ENCODE measurements around the gene SSR3. TPM values are rescaled to one million over a fixed set of nuclear protein-coding genes. Genes with fewer than 3 reads are reported as not detected.

The SSR3 gene
- total RNA-seq, 1 experiment from 2014 or later = 234 TPM

DNA sequence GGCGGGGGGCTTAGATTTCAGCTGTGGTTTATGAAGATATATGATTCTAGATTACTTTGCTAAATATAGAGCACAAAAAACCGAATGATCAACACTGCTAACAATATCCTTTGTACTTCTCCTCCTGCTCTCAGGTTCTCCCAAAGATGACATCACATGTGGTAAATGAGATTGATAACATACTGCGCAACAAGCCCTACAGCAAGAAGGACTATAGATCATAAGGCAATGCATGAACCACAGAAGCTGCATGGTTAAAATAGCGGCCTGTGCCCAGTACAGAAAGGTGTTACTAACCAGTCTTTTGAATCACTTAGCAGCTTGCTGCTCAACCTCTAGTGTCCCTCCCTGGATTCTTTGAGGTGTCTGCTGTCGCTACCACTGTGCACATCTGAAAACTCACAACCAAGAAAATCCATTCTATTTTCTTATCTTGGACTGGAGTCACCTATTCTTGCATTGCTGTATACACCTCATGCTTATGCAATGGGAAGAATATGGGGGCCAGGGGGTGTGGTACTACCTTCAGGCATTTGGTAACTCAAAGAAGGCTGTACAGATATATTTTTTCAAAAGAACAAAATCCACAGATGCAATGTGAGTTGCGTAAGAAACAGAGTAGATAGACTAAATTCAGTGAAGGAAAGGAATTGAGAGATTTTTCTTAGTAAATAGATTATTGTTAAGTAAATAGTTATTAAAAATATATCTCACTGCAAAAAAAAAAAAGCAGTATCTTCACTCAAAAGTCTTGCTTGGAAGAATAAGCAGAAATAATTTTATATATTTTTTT is 18.2 kb downstream of the SSR3 start:
- DNase-seq (ENCODE audit: low read depth) = peak; percentile 26

DNA sequence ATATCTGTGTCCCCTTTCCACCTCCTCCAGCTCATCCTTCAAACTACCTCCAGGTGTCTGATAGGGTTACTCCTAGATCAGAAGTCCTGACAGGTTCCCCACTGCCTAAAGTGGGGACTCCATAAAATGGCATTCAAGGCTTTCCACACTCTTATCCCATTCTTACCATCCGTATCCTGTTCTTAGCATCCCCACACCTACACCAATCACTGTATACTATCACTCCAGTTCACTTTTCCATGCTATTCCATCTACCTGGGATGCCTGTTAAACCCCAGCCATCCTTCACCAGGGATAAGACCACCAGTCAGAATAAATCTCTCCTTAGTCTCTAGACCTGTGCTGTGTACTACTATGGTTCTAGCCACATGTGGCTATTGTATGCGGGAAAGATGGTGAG is 19.1 kb downstream of the SSR3 start:
- peak; percentile 15 for DNase-seq (ENCODE audit: low read depth)

DNA sequence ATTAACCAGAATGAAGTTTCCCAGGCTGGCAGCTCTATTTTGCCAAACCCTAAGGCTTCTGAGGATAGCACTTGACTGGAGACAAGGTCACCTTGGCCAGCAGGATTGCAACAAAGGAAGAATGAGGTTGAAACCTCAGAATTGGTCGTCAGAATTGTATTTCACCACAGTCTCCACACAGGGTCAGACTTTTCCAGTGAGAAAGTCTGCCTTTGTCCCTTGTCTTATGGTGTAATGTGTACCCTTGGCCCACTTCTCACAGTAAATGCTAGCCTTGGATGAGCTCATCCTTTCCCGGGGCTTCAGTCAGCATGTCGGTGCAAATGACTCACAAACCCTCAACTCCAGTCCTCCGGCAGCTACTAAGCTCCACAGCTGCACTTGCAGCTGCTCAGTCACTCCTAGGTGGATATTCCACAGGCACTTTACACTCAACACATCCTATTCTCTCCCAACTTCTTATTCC is 19.7 kb downstream of the SSR3 start:
- DNase-seq (ENCODE audit: low read depth) = peak; percentile 99

DNA sequence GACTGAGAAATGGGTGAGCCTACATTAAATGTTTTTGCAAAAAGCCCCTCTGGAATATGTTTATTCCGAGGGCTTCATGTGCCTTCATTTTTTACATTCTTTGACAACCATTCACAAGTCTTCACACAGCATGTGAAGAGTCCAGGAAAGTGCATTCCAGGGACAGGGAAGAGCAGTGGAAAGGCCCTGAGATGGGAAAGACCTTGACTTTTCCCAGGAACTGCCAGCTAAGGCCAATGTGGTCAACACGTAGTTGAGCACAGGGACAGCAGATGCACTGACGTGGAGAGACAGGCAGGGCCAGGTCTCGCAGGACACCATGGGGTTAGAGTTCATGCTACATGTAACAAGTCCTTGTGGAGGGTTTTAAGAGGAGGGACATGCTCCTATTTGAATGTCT is 21.7 kb downstream of the SSR3 start:
- no peak for DNase-seq (ENCODE audit: low read depth)

DNA sequence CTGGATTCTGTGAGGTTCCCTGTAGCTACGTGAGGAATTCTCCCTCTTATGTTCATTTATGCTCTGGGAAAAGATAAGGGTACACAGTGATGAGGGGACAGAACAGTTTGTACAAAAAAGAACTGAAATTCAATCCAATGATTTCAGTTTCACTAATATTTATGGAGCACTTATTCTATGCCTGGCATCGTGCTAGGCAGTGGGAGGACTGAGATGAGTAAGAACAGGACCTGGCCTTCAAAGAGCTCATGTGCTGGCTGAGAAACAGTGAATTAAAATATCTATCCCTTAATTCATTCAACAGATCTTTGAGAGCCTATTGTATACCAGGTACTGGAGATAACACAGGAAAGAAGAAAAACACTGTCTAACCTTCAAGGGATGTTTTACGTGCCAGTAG is 22.2 kb downstream of the SSR3 start:
- DNase-seq (ENCODE audit: low read depth) = no peak

DNA sequence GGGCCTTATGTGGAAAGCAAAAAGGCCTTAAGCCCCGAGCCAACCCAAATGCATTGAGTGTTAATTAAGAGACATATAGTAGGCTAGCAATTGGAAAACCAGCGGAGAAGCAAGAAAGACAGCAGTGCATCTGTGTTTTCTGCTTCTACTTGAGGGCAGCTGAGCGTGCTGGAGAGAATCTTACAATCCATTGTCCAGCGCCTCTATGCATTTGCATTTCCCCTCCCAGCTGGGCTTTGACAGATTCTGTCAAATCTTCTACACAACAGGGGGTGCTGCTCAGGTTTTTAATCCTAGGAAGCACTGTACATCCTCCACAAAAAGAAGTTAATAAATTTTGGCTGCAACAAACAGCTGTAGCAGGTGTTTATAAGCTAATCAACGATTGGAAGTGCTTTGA is 23.9 kb downstream of the SSR3 start:
- no peak for DNase-seq (ENCODE audit: low read depth)

DNA sequence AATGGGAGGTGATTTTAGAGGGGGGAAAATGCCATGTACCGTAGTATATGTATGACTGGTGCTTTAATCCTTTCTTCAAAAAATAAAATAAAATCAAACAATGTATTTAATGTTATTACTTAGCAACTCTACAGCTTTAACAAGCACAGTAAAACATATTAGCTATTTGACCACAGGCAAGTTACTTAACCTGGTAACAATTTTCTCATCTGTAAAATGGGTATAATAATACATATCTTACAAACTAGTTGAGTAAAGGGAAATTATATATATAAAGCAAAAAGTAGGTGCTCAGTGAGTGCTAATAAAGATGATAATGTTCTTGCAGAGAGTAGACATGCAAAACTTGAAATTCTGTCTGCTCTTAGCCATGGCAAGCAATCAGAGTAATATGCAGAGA is 27.9 kb downstream of the SSR3 start:
- no peak for DNase-seq (ENCODE audit: low read depth)

DNA sequence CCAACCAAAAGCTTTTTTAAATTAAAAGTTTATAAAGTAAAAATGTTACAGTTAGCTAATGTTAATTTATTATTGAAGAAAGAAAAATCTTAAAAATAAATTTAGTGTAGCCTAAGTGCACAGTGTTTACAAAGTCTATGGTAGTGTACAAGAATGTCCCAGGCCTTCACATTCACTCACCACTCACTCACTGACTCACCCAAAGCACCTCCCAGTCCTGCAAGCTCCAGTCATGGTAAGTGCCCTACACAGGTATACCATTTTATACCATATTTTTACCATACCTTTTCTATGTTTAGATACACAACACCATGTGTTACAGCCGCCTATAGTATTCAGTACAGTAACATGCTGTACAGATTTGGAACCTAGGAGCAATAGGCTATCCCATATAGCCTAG is 29.1 kb downstream of the SSR3 start:
- no peak for DNase-seq (ENCODE audit: low read depth)

DNA sequence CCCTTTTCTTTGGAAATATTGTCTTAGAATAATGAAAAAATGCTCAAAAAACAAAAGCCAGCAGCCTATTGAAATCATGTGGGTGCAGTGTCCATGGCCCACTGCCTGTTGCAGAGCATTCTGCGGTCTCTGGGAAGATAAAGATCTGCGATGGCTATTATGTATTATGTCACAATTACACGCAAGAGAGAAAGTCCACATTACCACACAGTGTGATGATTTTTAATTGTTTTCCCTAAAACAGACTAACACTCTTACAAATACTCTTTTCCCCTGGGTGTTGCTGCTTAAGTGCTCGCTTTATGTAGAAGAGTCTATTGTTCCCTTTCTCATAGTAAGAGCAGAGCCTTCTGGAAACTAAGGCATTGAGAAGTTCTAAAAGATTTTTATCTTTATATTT is 32.2 kb downstream of the SSR3 start:
- DNase-seq (ENCODE audit: low read depth) = no peak

DNA sequence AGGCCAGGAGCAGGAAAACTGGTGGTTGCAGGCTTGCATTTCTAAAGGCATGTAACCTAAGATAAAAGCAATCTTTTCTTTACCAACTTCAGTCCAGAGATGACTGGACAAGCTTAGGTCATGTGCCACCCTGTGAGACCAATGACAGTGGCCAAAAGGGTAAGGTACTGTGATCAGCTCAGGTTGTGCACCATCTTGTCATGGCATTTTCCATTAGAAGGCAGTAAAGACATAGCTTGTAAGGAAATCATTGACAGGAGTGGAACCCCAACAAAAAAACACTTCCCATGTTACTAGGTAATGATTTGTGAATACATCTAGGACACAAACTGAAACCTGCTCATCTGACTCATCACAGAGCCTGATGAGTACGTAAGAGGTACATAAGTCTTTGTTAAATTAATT is 35.2 kb downstream of the SSR3 start:
- no peak for DNase-seq (ENCODE audit: low read depth)

DNA sequence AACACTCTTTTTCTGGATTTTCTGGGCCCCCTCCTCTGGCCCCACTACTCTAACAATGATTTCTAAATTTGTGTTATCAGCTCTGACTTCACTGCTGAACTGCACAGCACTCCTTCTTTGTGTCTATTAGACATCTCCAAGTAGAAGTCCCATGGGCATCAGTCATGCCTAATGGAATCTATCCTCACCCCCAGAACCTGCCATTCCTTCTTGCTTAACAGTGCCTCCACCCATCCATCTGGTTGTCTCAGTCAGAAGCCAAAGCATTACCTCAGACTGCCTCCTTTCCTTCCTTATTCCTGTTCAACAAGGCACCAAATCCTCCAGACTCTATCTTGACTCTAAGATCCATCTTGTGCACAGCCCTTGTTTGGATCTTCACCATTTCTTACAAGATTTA is 36.2 kb downstream of the SSR3 start:
- no peak for DNase-seq (ENCODE audit: low read depth)

DNA sequence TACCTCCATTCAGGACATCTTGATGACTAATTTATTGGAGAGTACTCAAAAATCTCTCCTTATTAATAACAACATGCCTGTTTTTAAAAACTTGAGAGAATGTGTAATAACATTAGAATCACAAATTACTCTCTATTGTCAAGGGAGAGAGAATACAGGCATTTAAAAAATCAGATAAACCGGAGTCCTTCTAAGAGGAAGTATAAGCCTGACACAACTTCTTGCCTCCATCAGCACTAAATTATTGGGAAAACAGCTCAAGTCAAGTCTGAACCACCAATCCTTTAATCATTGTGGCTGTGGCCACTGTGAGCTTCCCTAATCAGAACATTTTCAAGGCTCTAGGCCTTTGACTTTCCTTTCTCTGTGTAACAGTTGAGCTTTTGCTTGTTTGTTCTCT is 38.0 kb downstream of the SSR3 start:
- no peak for DNase-seq (ENCODE audit: low read depth)

DNA sequence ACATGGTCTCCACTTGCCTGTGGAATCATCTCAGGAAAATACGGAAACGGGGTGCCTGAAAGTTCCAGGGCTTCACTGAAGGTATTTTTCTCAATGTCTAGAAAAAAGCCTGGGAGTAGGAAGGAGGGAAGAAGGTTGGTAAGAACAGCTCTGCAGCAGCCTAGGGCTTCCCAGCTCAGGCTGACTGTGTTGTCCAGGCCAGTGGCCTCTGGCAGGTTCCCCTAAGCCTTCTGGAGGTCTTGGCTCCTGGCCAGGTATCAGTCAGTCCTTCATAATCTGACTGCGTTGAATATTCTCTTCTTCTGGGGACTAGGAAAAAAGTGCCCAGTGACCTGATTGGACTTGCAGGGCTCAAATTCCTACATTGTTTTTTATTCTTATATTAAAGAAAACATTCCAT is 38.6 kb downstream of the SSR3 start:
- DNase-seq (ENCODE audit: low read depth) = no peak

DNA sequence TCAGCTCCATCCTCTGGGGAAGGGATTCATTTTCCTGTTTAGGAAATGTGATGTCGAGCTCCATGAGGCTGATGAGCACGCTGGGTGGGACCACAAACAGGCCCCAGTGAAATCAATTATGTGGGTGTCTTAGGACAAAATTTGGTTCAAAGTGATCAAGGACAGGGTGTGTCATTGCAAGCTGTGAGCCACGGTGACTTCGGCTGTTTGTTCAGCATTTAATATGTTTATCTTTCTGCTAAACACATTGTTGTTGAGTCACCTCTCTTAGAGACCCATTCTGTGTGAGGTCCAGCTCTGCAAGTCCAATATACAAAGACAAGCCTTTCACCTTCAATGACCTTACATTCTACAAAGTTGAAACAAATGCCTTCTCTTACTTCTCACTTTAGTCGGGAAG is 41.3 kb downstream of the SSR3 start:
- DNase-seq (ENCODE audit: low read depth) = no peak

DNA sequence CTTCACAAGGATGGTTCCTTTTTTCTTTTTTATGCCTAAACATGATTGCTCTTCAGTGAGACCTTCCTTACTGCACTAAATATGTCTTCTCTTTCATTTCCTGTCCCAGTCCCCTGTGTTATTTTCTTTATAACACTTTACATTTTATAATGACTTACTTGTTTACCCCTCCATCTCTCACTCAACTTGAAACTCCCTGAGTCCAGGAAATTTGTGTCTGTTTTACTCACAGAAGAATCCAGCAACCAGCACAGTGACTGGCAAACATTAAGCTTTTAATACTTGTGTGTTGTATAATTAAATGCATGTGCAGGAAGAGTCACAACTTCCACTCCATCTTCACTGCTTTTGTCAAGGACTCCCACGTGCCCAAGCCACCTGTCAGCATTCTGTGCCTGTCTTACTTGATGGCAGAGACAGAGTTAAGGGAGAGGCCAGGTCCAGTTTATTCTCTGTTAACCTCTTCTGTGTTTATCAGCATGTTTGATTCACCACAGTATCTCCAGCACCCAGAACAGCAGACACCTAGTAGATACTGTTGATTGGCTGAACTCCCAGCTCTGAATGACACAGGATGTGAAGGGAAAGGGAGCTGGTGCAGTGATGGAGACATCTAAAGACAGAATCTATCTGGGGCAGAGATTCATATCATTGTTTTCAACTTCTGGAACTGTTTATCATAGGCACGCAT is 42.8 kb downstream of the SSR3 start:
- no peak for DNase-seq (ENCODE audit: low read depth)

DNA sequence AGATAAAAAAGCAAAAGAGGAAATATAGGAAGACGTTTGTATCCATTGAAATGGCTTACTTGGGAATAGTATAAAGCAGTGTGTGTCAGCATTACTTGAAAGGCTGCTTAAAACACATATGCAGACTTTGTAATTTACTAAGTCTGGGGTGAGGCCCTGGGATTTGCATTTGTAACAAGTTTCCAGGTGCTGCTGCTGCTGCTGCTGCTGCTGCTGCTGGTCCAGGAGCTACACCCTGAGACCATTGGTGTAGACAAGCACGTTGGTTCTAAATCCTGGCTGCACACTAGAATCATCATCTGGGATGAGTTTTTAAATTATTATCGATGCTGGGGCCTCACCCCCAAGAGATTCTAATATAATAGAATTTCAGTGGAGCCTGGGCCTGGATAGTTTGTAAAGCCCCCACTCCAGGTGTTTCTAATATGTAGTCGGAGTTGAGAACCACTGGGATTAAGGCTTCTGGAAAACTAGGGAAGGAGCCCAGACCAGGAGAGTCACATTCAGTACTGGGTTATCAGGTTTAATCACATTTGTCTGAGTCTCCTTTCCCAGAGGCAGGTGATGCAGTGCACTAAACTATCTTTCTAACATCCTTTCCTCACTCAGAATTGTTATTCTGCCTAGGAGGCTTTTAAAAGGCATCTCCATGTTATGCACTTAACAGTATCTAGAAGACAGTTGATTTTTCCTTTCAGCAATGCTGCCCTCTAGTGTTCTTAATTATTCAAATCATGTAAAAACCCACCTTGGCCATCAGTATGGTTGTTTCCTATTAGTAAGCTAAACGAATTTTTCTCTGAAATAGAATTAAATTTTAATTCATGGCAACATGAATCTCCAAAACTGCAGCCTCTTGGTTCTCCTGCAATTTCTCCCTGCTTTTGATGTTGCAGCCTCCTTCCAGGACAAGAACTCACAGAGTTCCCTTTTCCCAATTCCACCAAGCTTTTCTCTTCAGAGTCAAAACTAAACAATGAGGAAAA is 45.4 kb downstream of the SSR3 start:
- DNase-seq (ENCODE audit: low read depth) = peak; percentile 34

DNA sequence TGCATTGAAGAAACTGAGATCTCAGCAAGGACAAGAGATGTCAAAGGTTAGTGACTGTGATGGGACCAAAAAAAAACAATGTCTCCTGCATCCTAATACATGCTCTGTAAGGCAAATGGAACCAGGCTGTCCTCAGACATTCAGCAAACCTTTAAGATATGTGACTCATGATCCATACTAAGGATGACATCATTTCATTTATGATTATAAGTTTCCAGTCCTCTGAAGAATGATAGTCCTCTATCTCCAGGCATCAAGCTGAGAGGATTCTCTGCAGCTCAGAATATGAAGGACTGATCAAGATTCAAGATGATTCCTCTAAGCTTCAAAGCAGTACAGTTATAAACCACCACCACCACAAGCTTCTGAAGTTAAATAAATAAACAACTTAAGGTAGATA is 47.6 kb downstream of the SSR3 start:
- DNase-seq (ENCODE audit: low read depth) = no peak

DNA sequence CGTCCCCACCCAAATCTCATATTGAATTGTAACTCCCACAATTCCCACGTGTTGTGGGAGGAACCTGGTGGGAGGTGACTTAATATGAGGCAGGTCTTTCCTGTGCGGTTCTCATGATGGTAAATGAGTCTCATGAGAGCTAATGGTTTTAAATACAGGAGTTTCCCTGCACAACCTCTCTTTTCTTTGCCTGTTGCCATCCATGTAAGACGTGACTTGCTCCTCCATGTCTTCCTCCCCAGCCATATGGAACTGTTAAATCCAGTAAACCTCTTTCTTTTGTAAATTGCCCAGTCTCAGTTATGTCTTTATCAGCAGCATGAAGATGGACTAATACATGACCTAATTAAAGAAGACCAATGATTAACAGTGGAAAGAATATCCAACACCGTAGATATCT is 56.6 kb downstream of the SSR3 start:
- no peak for DNase-seq (ENCODE audit: low read depth)

DNA sequence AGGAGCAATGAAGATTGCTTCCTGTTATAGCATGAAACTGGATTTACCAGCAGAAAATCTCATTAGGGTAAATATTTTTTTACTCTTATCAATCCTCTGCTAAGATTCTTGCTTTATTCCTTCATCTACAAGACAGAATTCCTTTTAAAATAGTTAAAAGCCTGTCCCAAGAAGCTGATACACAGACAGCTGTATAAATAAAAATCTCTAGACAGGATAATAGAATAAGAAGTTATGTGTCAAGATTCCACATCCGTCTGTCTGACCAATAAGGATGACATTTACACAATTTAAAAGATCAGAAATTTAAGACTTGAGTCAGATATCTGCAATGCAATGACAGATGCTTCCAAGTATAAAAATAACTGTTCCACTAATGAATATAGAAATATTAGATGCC is 57.6 kb downstream of the SSR3 start:
- no peak for DNase-seq (ENCODE audit: low read depth)

DNA sequence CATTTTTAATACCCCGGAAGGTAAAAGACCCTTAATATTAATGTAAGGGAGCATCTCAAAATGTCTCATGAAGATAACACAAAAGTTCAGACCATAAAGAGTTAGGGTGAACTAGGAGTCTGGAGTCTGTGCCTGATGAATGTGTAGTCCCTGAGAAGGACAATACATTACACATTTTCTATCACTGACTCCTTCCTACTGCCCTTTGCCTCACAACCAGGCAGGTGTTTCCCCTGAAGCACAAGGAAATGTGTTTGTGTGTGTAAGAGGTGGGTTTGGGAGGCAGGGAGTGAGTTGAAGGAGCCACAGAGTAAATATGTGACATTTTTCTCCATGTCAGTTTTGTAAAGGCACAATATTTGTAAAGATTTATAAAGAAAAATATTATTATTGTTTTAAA is 59.1 kb downstream of the SSR3 start:
- no peak for DNase-seq (ENCODE audit: low read depth)

DNA sequence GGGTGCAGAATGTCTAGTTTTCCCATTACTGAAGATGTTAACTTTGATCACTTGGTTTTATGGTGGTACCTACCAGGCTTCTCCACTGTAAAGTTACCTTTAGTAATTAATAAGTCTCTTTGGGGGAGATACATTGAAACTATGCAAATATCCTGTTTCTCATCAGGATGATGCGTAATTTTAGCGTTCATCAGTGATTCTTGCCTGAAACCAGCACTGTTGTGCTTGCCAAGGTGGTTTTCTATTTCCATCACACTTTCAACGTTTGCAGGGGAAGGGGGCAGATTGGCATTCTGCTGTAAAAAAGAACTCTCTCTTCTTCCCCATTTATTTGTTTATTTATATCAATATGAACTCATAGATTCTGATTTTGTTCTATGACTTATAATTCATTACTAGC is 61.0 kb downstream of the SSR3 start:
- no peak for DNase-seq (ENCODE audit: low read depth)

DNA sequence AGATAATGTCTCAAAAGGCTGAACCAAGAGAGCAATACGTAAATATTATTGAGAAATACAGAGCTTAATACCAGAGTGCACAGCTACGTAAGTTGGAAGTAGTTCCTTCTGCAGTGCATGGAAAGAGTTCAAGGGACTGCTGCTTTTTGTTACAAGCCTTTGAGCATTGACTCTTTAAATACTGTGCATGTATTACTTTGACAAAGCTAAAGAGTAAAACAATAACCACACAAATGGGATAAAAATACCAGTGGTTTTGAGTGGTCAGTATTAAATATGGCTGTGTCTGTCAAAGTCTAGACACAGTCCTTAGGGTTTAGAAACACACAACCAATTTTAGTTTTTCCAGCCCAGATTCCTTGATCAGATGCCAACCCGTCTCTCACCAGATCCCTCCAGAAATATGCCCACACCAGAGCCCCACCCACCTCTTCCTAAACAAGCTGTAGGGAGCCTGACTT is 62.1 kb downstream of the SSR3 start:
- no peak for DNase-seq (ENCODE audit: low read depth)
